ENCODE results near the gene CHCHD6.

CHCHD6 gene

GRCh38 chr3:126703512-126704493, at the start of gene CHCHD6:
Gene CHCHD6 (plus strand): TSS chr3:126704240. CDS start chr3:126704313, 73 bp downstream.
- peaks cover 13% of the 10 kb centered on the region for H3K36me3 Mint-ChIP-seq (ENCODE audit: low read depth)
- H3K9me3 Mint-ChIP-seq: peaks cover 10% of the 10 kb centered on the region
- H3K4me1 Mint-ChIP-seq: peaks cover 16% of the 10 kb centered on the region
- H3K4me3 Mint-ChIP-seq: peak within 1 kb of the TSS; percentile 89
- H3K27ac Mint-ChIP-seq: no peak within 1 kb of the TSS
- H3K27me3 Mint-ChIP-seq (ENCODE audit: low read depth, poor library complexity): peaks cover 42% of the 10 kb centered on the region
- TF ChIP-seq CTCF (IDR thresholded peaks at IDR 0.05): no peak
- DNase-seq: peak; percentile 98

GRCh38 chr3:126654571-126655383, 49.3 kb upstream of the CHCHD6 start, which contains the start of gene TXNRD3:
Gene TXNRD3 (minus strand): TSS chr3:126655124.
- Mint-ChIP-seq H3K27ac (no peak within 1 kb of the TSS), H3K4me3 (peak within 1 kb of the TSS; percentile 86), H3K36me3 (ENCODE audit: low read depth) (no peaks in the 10 kb centered on the region), H3K27me3 (ENCODE audit: low read depth, poor library complexity) (peaks cover 52% of the 10 kb centered on the region), H3K9me3 (peaks cover 12% of the 10 kb centered on the region), H3K4me1 (peaks cover 4% of the 10 kb centered on the region)
- peak; percentile 89 for DNase-seq
- TF ChIP-seq CTCF (IDR thresholded peaks at IDR 0.05): no peak

GRCh38 chr3:126655887-126656286, 48.2 kb upstream of the CHCHD6 start:
- Mint-ChIP-seq H3K27ac (no peak overlapping the region), H3K36me3 (ENCODE audit: low read depth) (no peaks in the 10 kb centered on the region), H3K27me3 (ENCODE audit: low read depth, poor library complexity) (peaks cover 55% of the 10 kb centered on the region), H3K4me1 (peaks cover 4% of the 10 kb centered on the region), H3K4me3 (no peak overlapping the region), H3K9me3 (peaks cover 15% of the 10 kb centered on the region)
- no peak for TF ChIP-seq CTCF (IDR thresholded peaks at IDR 0.05)
- DNase-seq: no peak

- Mint-ChIP-seq H3K4me1 (peaks cover 4% of the 10 kb centered on the region), H3K4me3 (no peak overlapping the region), H3K27me3 (ENCODE audit: low read depth, poor library complexity) (peaks cover 61% of the 10 kb centered on the region), H3K27ac (no peak overlapping the region), H3K9me3 (peaks cover 22% of the 10 kb centered on the region), H3K36me3 (ENCODE audit: low read depth) (no peaks in the 10 kb centered on the region)
- TF ChIP-seq CTCF (IDR thresholded peaks at IDR 0.05): no peak
- DNase-seq: no peak
Observed at GRCh38 chr3:126656371-126657134, 47.5 kb upstream of the CHCHD6 start.

- TF ChIP-seq CTCF (IDR thresholded peaks at IDR 0.05): no peak
- DNase-seq: no peak
- Mint-ChIP-seq H3K4me3 (no peak overlapping the region), H3K4me1 (peaks cover 9% of the 10 kb centered on the region), H3K36me3 (ENCODE audit: low read depth) (no peaks in the 10 kb centered on the region), H3K9me3 (peaks cover 24% of the 10 kb centered on the region), H3K27ac (no peak overlapping the region), H3K27me3 (ENCODE audit: low read depth, poor library complexity) (peaks cover 66% of the 10 kb centered on the region)
Observed at GRCh38 chr3:126657901-126658300, 46.1 kb upstream of the CHCHD6 start.

Data from nephron progenitor cell (in vitro differentiated cells).